GM18499 (cell line): ENCODE results near the gene CHRM2.

ENCODE experiments used
- ATAC-seq: cut with Tn5 transposase; IDR thresholded peaks from one replicate; pipeline ENCODE4 v1.9.1; 2021; ENCODE audit warnings: moderate number of reproducible peaks; ENCODE audit not compliant: insufficient read depth, unreplicated experiment

CHRM2 gene

GRCh38 chr7:136953386-136953785 is 84.9 kb downstream of the CHRM2 start:
- no peak for ATAC-seq

GRCh38 chr7:136956232-136956631 is 87.8 kb downstream of the CHRM2 start:
- no peak for ATAC-seq

GRCh38 chr7:136956671-136957070 is 88.2 kb downstream of the CHRM2 start:
- no peak for ATAC-seq

GRCh38 chr7:136957391-136957790 is 88.9 kb downstream of the CHRM2 start:
- ATAC-seq, result no peak

GRCh38 chr7:136958016-136958415 is 89.6 kb downstream of the CHRM2 start:
- no peak for ATAC-seq

- no peak for ATAC-seq
These were observed 95.9 kb downstream of the CHRM2 start for GRCh38 chr7:136964347-136964746.

GRCh38 chr7:136966825-136967224 is 98.4 kb downstream of the CHRM2 start:
- no peak for ATAC-seq

- no peak for ATAC-seq
These were observed 101.3 kb downstream of the CHRM2 start for GRCh38 chr7:136969761-136970160.

GRCh38 chr7:136971776-136972175 is 103.3 kb downstream of the CHRM2 start:
- no peak for ATAC-seq

- no peak for ATAC-seq
These were observed 108.2 kb downstream of the CHRM2 start for GRCh38 chr7:136976504-136977251.

GRCh38 chr7:136993377-136993776 is 124.9 kb downstream of the CHRM2 start:
- ATAC-seq, result no peak

- no peak for ATAC-seq
These were observed 129.3 kb downstream of the CHRM2 start for GRCh38 chr7:136997735-136998134.

- no peak for ATAC-seq
These were observed 130.0 kb downstream of the CHRM2 start for GRCh38 chr7:136998495-136998894.

GRCh38 chr7:137000621-137001020 is 132.2 kb downstream of the CHRM2 start:
- ATAC-seq, result no peak

- no peak for ATAC-seq
These were observed 132.6 kb downstream of the CHRM2 start for GRCh38 chr7:137001041-137001440.

GRCh38 chr7:137001478-137001877 is 133.0 kb downstream of the CHRM2 start:
- no peak for ATAC-seq

GRCh38 chr7:137003086-137003485 is 134.6 kb downstream of the CHRM2 start:
- ATAC-seq, result no peak

- no peak for ATAC-seq
These were observed 135.1 kb downstream of the CHRM2 start for GRCh38 chr7:137003566-137003965.

- no peak for ATAC-seq
These were observed 137.4 kb downstream of the CHRM2 start for GRCh38 chr7:137005873-137006272.

GRCh38 chr7:137006293-137006692 is 137.8 kb downstream of the CHRM2 start:
- no peak for ATAC-seq

GRCh38 chr7:137007001-137007694 is 138.7 kb downstream of the CHRM2 start:
- no peak for ATAC-seq

- no peak for ATAC-seq
These were observed 141.0 kb downstream of the CHRM2 start for GRCh38 chr7:137009404-137009803.
